Heart left ventricle (tissue), 13 donors: Measurements from ENCODE around the gene HPSE2.

Source experiments
- POLR2A ChIP-seq, 2 donors: fragments of 450-650 bp; IDR thresholded peaks; one replicate each; pipeline ENCODE4 v1.6.1; 2017; ENCODE audit warnings: antibody characterized with exemption in 2 of 2, mild to moderate bottlenecking in 2 of 2, moderate library complexity in 2 of 2
- TF ChIP-seq, protein P1 (sequence below), 12 donors: fragments of 200-600 bp; sonication (generic) in 4 of 12; IDR thresholded peaks; one replicate each; pipeline versions ENCODE4 v1.5.0 to v1.8.0; 2018 to 2022; ENCODE audit warnings: antibody characterized with exemption in 12 of 12, mild to moderate bottlenecking in 5 of 12
- donor health status: ischemic (EF 13 %, LVEDD 7.1; RV severe dilation, severe dysfunction).
- donor health status: DM: no; HTN: yes; CAD: no.
- donor health status: DM: no; HTN: no; CAD: no.
- donor health status: ischemic (EF 25% LVEDD 6.9; RV normal size, moderate dysfunction).
- donor health status: ischemic (EF 25% LVEDD 5.7; RV mildly dilated, moderate dysfunction).
- donor health status: ischemic (EF 35%, LVEDD 5.7; RV mildly dilated, moderate dysfunction).
- donor health status: nonischemic (EF 11% LVEDD 7.7; RV severe dilation, severe dysfunction).
- donor health status: DM: yes; HTN: yes; CAD: no.
- donor health status: PGD.
- donor health status: ischemic (EF 29% LVEDD 5.4; RV normal size, mild dysfunction).
- donor health status: nonischemic (EF 23%, LVEDD 6.1; RV moderate dilation, normal function).

DNA sequence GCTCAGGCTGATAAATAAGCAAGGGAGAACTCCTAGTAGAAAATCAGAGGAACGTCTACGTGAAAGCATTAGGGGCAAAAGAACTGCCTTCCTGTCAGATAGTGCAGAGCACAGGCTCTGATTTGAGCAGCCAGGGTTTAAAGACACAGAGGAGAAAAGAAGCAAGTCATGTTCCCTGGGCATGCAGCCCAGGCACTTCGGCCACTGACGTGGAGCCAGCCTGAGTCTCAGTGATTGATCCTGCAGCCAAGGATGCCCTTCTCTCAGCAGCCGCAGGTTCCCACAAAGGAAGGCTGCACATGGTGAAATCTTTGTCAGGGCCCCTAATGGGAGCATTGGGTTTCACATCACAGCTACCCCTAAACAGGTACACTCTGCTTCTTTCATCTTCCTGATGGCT is 627.2 kb downstream of the HPSE2 start:
- TF ChIP-seq, protein P1, sequence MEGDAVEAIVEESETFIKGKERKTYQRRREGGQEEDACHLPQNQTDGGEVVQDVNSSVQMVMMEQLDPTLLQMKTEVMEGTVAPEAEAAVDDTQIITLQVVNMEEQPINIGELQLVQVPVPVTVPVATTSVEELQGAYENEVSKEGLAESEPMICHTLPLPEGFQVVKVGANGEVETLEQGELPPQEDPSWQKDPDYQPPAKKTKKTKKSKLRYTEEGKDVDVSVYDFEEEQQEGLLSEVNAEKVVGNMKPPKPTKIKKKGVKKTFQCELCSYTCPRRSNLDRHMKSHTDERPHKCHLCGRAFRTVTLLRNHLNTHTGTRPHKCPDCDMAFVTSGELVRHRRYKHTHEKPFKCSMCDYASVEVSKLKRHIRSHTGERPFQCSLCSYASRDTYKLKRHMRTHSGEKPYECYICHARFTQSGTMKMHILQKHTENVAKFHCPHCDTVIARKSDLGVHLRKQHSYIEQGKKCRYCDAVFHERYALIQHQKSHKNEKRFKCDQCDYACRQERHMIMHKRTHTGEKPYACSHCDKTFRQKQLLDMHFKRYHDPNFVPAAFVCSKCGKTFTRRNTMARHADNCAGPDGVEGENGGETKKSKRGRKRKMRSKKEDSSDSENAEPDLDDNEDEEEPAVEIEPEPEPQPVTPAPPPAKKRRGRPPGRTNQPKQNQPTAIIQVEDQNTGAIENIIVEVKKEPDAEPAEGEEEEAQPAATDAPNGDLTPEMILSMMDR (IDR thresholded peaks at IDR 0.05): no peak
- no peak for TF ChIP-seq POLR2A (IDR thresholded peaks at IDR 0.05)
